ENCODE data around the gene LRRC3C.

DNA sequence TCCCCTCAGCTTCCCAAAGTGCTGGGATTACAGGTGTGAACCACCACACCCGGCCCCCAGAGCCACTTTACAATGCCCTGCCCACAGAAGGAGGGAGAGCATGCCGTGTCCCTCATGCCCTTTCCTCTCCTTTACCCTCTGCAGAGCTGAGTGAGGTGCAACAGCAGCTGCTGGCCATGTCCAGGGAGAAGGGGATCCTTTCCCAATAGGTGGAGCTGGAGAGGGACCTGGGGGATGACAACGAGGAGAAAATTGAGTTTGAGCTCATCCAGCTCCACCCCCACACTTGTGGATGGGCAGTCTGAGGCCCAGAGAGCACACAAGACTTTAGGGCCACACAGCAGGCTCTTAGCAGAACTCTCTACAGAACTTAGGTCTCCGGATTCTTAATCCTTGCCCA, 27.3 kb downstream of the LRRC3C start:
- no peak for TF ChIP-seq CTCF (IDR thresholded peaks at IDR 0.05; ENCODE audit: poor library complexity, severe bottlenecking)
- TF ChIP-seq POLR2AphosphoS5 (IDR thresholded peaks at IDR 0.05), result no peak
- TF ChIP-seq MXI1 (conservative IDR thresholded peaks at IDR 0.05; ENCODE audit: poor library complexity, severe bottlenecking), result no peak
- TF ChIP-seq SMC3 (conservative IDR thresholded peaks at IDR 0.05; ENCODE audit: poor library complexity), result no peak
- TF ChIP-seq EP300 (conservative IDR thresholded peaks at IDR 0.05; ENCODE audit: poor library complexity, severe bottlenecking), result no peak
- no peak for TF ChIP-seq REST (IDR thresholded peaks at IDR 0.05; ENCODE audit: borderline replicate concordance)
- TF ChIP-seq EZH2 (IDR thresholded peaks at IDR 0.05; ENCODE audit: borderline replicate concordance, insufficient read depth, low read length, poor library complexity, severe bottlenecking), result no peak
- TF ChIP-seq TAF1 (IDR thresholded peaks at IDR 0.05; ENCODE audit: low read depth), result no peak
- TF ChIP-seq RAD21 (conservative IDR thresholded peaks at IDR 0.05), result no peak

Measured in neural cell (in vitro differentiated cells).